H1 (cell line): Measurements from ENCODE around the gene XIRP1. TPM values are rescaled to one million over a fixed set of nuclear protein-coding genes. Genes with fewer than 3 reads are reported as not detected.

ENCODE experiments used
- CTCF ChIA-PET: fragments of 300-600 bp; sonication (Branson Sonifier 250); formaldehyde crosslinking; loops from one replicate; lab custom pipeline; 2021; ENCODE audit not compliant: partially characterized antibody; lab: Charles Lee
- POLR2A ChIA-PET: fragments of 300-600 bp; sonication (Branson Sonifier 250); formaldehyde crosslinking; loops from one replicate; lab custom pipeline; 2021; ENCODE audit warnings: inconsistent platforms; ENCODE audit not compliant: partially characterized antibody; lab: Charles Lee
- DNase-seq, 2 experiments: peaks; one replicate each; pipeline versions ENCODE4 v3.0.0 to v3.0.0-alpha.2; 2010 to 2022; ENCODE audit warnings: low spot score in 2 of 2, low read depth in 1 of 2, mixed read lengths in 1 of 2
- FAIRE-seq: peaks from 2 replicates; lab custom pipeline; 2011; peaks lifted over from hg19 to GRCh38; lab: Jason Lieb, UNC
- H2AFZ ChIP-seq: 2 replicates; pipeline ENCODE4 v1.8.1; 2012; ENCODE audit warnings: low read length, inconsistent platforms
- H2AK5ac ChIP-seq: 2 replicates; pipeline ENCODE4 v1.6.1; 2013; ENCODE audit warnings: low read depth, low read length
- H2BK120ac ChIP-seq: replicated peaks from 2 replicates; pipeline ENCODE3; 2013; ENCODE audit warnings: low read depth, low read length, inconsistent platforms
- H2BK12ac ChIP-seq: 2 replicates; pipeline ENCODE4 v1.6.1; 2013; ENCODE audit warnings: low read depth, low read length
- H2BK15ac ChIP-seq: 2 replicates; pipeline ENCODE4 v1.6.1; 2013; ENCODE audit warnings: low read length
- H2BK20ac ChIP-seq: 2 replicates; pipeline ENCODE4 v1.6.1; 2013; ENCODE audit warnings: low read length
- H2BK5ac ChIP-seq: 2 replicates; pipeline ENCODE4 v1.6.1; 2013; ENCODE audit warnings: low read depth, low read length
- H3K14ac ChIP-seq: 2 replicates; pipeline ENCODE4 v1.6.1; 2013; ENCODE audit warnings: inconsistent platforms; ENCODE audit not compliant: insufficient read length
- H3K18ac ChIP-seq: 2 replicates; pipeline ENCODE4 v1.6.1; 2013; ENCODE audit warnings: low read length; ENCODE audit errors: extremely low read depth
- H3K23ac ChIP-seq: 2 replicates; pipeline ENCODE4 v1.6.1; 2013; ENCODE audit warnings: inconsistent platforms; ENCODE audit not compliant: insufficient read length
- H3K23me2 ChIP-seq: 2 replicates; pipeline ENCODE4 v1.6.1; 2013; ENCODE audit warnings: low read depth, low read length
- H3K27ac ChIP-seq: 2 replicates; pipeline ENCODE4 v1.6.1; 2011; ENCODE audit warnings: low read depth, low read length, inconsistent platforms
- H3K27me3 ChIP-seq, 4 experiments: replicated peaks in 1 of 4; 1 replicate in 1 of 4; 2 replicates in 3 of 4; pipeline versions ENCODE4 v1.6.1 to v1.8.1; 2011 to 2013; ENCODE audit warnings: low read length in 3 of 4, mild to moderate bottlenecking in 3 of 4, inconsistent platforms in 2 of 4, mixed read lengths in 2 of 4, moderate library complexity in 1 of 4; ENCODE audit not compliant: control insufficient read depth in 3 of 4, insufficient read depth in 3 of 4; ENCODE audit errors: extremely low read depth in 1 of 4
- H3K36me3 ChIP-seq, 4 experiments: 2 replicates each; pipeline versions ENCODE4 v1.6.1 to v1.8.1; 2011 to 2013; ENCODE audit warnings: mild to moderate bottlenecking in 4 of 4, low read length in 3 of 4, moderate library complexity in 2 of 4, control low read depth in 1 of 4, inconsistent platforms in 1 of 4; ENCODE audit not compliant: insufficient read depth in 4 of 4, control insufficient read depth in 2 of 4
- H3K4ac ChIP-seq: replicated peaks from 2 replicates; pipeline ENCODE3; 2013; ENCODE audit warnings: low read length, low read depth, mixed read lengths, inconsistent platforms; ENCODE audit not compliant: insufficient read length
- H3K4me1 ChIP-seq, 4 experiments: replicated peaks in 1 of 4; 1 replicate in 1 of 4; 2 replicates in 3 of 4; pipeline versions ENCODE4 v1.6.1 to v1.8.1; 2011 to 2013; ENCODE audit warnings: low read length in 3 of 4, inconsistent platforms in 2 of 4, mixed read lengths in 1 of 4; ENCODE audit not compliant: insufficient read depth in 4 of 4, control insufficient read depth in 3 of 4
- H3K4me2 ChIP-seq, 2 experiments: 2 replicates each; pipeline versions ENCODE4 v1.6.1 to v1.8.1; 2011 to 2013; ENCODE audit warnings: low read depth in 2 of 2, low read length in 2 of 2, control low read depth in 1 of 2, inconsistent platforms in 1 of 2, mild to moderate bottlenecking in 1 of 2; ENCODE audit not compliant: insufficient read depth in 1 of 2
- H3K4me3 ChIP-seq, 4 experiments: fragments of 200-600, 300-600 bp in 1 of 4; sonication (generic), shearing (Covaris generic), sonication (Bioruptor Twin) in 1 of 4; 2 replicates each; pipeline versions ENCODE4 v1.5.1 to v1.8.1; 2011 to 2016; ENCODE audit warnings: low read length in 4 of 4, low read depth in 3 of 4, control low read depth in 2 of 4, inconsistent platforms in 2 of 4, mild to moderate bottlenecking in 2 of 4, mixed read lengths in 1 of 4, moderate library complexity in 1 of 4; ENCODE audit not compliant: insufficient read depth in 2 of 4; ENCODE audit errors: extremely low read depth in 1 of 4
- H3K56ac ChIP-seq: replicated peaks from 2 replicates; pipeline ENCODE3; 2013; ENCODE audit warnings: low read depth, mild to moderate bottlenecking, mixed read lengths, low read length, inconsistent platforms; ENCODE audit not compliant: insufficient read length
- H3K79me1 ChIP-seq: 2 replicates; pipeline ENCODE4 v1.6.1; 2013; ENCODE audit warnings: low read depth, low read length, control low read depth
- H3K79me2 ChIP-seq, 2 experiments: 2 replicates each; pipeline versions ENCODE4 v1.6.1 to v1.8.1; 2012 to 2013; ENCODE audit warnings: low read length in 2 of 2, mild to moderate bottlenecking in 2 of 2, inconsistent platforms in 1 of 2; ENCODE audit not compliant: insufficient read depth in 2 of 2, control insufficient read depth in 1 of 2
- H3K9ac ChIP-seq, 4 experiments: replicated peaks in 1 of 4; 1 replicate in 1 of 4; 2 replicates in 3 of 4; pipeline versions ENCODE4 v1.6.1 to v1.8.1; 2011 to 2013; ENCODE audit warnings: low read depth in 3 of 4, low read length in 3 of 4, control low read depth in 2 of 4, mild to moderate bottlenecking in 2 of 4, moderate library complexity in 2 of 4, inconsistent platforms in 1 of 4; ENCODE audit errors: extremely low read depth in 1 of 4
- H3K9me3 ChIP-seq, 2 experiments: 2 replicates each; pipeline versions ENCODE4 v1.6.1 to v1.8.1; 2012 to 2013; ENCODE audit warnings: mild to moderate bottlenecking in 2 of 2, moderate library complexity in 2 of 2, control low read depth in 1 of 2, inconsistent platforms in 1 of 2, low read depth in 1 of 2, low read length in 1 of 2, mixed read lengths in 1 of 2; ENCODE audit not compliant: insufficient read depth in 2 of 2
- H4K20me1 ChIP-seq, 2 experiments: replicated peaks in 1 of 2; 2 replicates each; pipeline versions ENCODE3 to v1.8.1; 2011 to 2013; ENCODE audit warnings: inconsistent platforms in 2 of 2, low read length in 2 of 2, mild to moderate bottlenecking in 1 of 2; ENCODE audit not compliant: insufficient read depth in 2 of 2, control insufficient read depth in 1 of 2
- H4K5ac ChIP-seq: 2 replicates; pipeline ENCODE4 v1.6.1; 2013; ENCODE audit warnings: low read length, low read depth, mixed read lengths, inconsistent platforms; ENCODE audit not compliant: insufficient read length
- H4K8ac ChIP-seq: 2 replicates; pipeline ENCODE4 v1.8.0; 2013; ENCODE audit warnings: mild to moderate bottlenecking, moderate library complexity, low read length, inconsistent platforms; ENCODE audit not compliant: insufficient read depth; ENCODE audit errors: extremely low read depth
- H4K91ac ChIP-seq: replicated peaks from 2 replicates; pipeline ENCODE3; 2013; ENCODE audit warnings: low read length, mixed read lengths, inconsistent platforms; ENCODE audit not compliant: insufficient read length
- BACH1 ChIP-seq: IDR thresholded peaks from 2 replicates; pipeline ENCODE4 v1.6.1; 2012; ENCODE audit warnings: low read length, improper control_type of control experiment
- CREB1 ChIP-seq: IDR thresholded peaks from 2 replicates; pipeline ENCODE4 v1.6.1; 2012; ENCODE audit warnings: inconsistent platforms
- EGR1 ChIP-seq: IDR thresholded peaks from 2 replicates; pipeline ENCODE4 v1.6.1; 2011; ENCODE audit warnings: low read depth, low read length, borderline replicate concordance
- GABPA ChIP-seq: IDR thresholded peaks from 2 replicates; pipeline ENCODE4 v1.6.1; 2011; ENCODE audit warnings: mild to moderate bottlenecking, low read length, moderate library complexity, borderline replicate concordance; ENCODE audit not compliant: insufficient read depth
- HDAC6 ChIP-seq: IDR thresholded peaks from one replicate; pipeline ENCODE4 v1.7.1; 2012; ENCODE audit warnings: low read depth, mild to moderate bottlenecking, inconsistent platforms, low read length, moderate library complexity
- JUN ChIP-seq: IDR thresholded peaks from 2 replicates; pipeline ENCODE4 v1.6.1; 2011; ENCODE audit warnings: low read depth, mild to moderate bottlenecking, improper control_type of control experiment, low read length
- JUND ChIP-seq: IDR thresholded peaks from 2 replicates; pipeline ENCODE4 v1.6.1; 2011; ENCODE audit warnings: mild to moderate bottlenecking, improper control_type of control experiment, low read length
- NANOG ChIP-seq: IDR thresholded peaks from 2 replicates; pipeline ENCODE4 v1.6.1; 2011; ENCODE audit warnings: low read length, low read depth, mild to moderate bottlenecking, inconsistent platforms; ENCODE audit not compliant: insufficient read depth, poor library complexity, severe bottlenecking
- POU5F1 ChIP-seq: IDR thresholded peaks from 2 replicates; pipeline ENCODE4 v1.6.1; 2011; ENCODE audit warnings: low read depth, mild to moderate bottlenecking, low read length, moderate library complexity
- TAF1 ChIP-seq: IDR thresholded peaks from 2 replicates; pipeline ENCODE4 v1.6.1; 2011; ENCODE audit warnings: mild to moderate bottlenecking, low read depth, low read length
- YY1 ChIP-seq: IDR thresholded peaks from 2 replicates; pipeline ENCODE4 v1.6.1; 2011; ENCODE audit warnings: low read depth, mild to moderate bottlenecking, low read length
- ZNF274 ChIP-seq: IDR thresholded peaks from 2 replicates; pipeline ENCODE4 v1.7.0; 2012; ENCODE audit warnings: low read length, borderline replicate concordance; ENCODE audit errors: extremely low read depth
- WGBS, 2 experiments: shearing (Covaris generic) in 1 of 2; methylation state at CpG; one replicate each; pipeline versions ENCODE4 v1.1.6 to v1.1.7; 2013 to 2015; ENCODE audit warnings: low lambda C conversion rate in 2 of 2, mixed read lengths in 2 of 2, inconsistent platforms in 1 of 2, low coverage in 1 of 2, missing lambda C conversion rate in 1 of 2; ENCODE audit not compliant: insufficient replicate concordance in 2 of 2, insufficient coverage in 1 of 2, insufficient read length in 1 of 2; ENCODE audit errors: extremely low coverage in 1 of 2, missing lambda C conversion rate in 1 of 2; 5-methylcytosine and 5-hydroxymethylcytosine counted together
- polyA plus RNA-seq, 7 experiments: library from polyadenylated mRNA; depleted of rRNA in 3 of 7; stranded (reverse) in 5 of 7; unstranded in 2 of 7; fragments of >200 nt in 5 of 7; fragments of 200-250 nt in 2 of 7; gene quantifications; 1 replicate in 5 of 7; 2 replicates in 1 of 7; 4 replicates in 1 of 7; pipeline versions ENCODE4 v1.2.1 to v1.2.3, GENCODE V29; 2011 to 2013; ENCODE audit warnings: missing spikeins in 2 of 7, mixed read lengths in 2 of 7
- total RNA-seq: library from RNA; stranded (reverse); fragmentation: NEBNext Ultra II Directional; extraction: Animal tissue kit (Norgen Biotek cat#: 25700); gene quantifications from 2 replicates; pipeline ENCODE4 v1.2.1, GENCODE V29; 2021

Gene XIRP1
- total and polyA plus RNA-seq, 2 of the 8 experiments (the other 6 are each of a cell fraction or from before 2014, with no cell fraction given) = not detected

- FAIRE-seq (no peak), DNase-seq (no peak)
- Histone ChIP-seq H3K36me3 (no peaks in the 10 kb centered on the region), H2AK5ac (peak overlapping the region; percentile 20; the same call in 1 of the 2 replicates), H2BK20ac (no peak overlapping the region), H3K18ac (0 out of 2 replicates have a peak overlapping the region, but pooled peaks have one; percentile 14), H3K79me2 (no peaks in the 10 kb centered on the region), H3K79me1 (no peaks in the 10 kb centered on the region), H3K23me2 (peaks cover 2% of the 10 kb centered on the region; the same call in 1 of the 2 replicates), H3K23ac (no peak overlapping the region), H3K4me1 (peaks cover 4 to 20% (median 13%) of the 10 kb centered on the region in 4 experiments), H4K91ac (peak overlapping the region; percentile 68), H2AFZ (peak overlapping the region; percentile 91; the same call in 1 of the 2 replicates), H3K56ac (no peak overlapping the region), H3K4me2 (peak overlapping the region; percentile 84 to 99), H2BK15ac (peak overlapping the region; percentile 96; the same call in 1 of the 2 replicates), H3K9ac (peak overlapping the region in 2 of 4 experiments; percentile 1 to 13; a peak in 3 of 7 replicates), H3K9me3 (no peaks in the 10 kb centered on the region), H4K5ac (no peak overlapping the region), H2BK12ac (peak overlapping the region; percentile 4; the same call in 1 of the 2 replicates), H2BK120ac (no peak overlapping the region), H3K4me3 (peak overlapping the region; percentile 26 to 61 (median 52); a peak in 7 of 8 replicates), H3K27ac (no peak overlapping the region), H4K8ac (no peak overlapping the region), H3K4ac (peak overlapping the region; percentile 28), H4K20me1 (peaks cover 0 to 1% of the 10 kb centered on the region in 2 experiments), H3K14ac (no peak overlapping the region), H3K27me3 (peaks cover 0 to 12% (median 10%) of the 10 kb centered on the region in 4 experiments; a peak in 6 of 7 replicates), H2BK5ac (0 out of 2 replicates have a peak overlapping the region, but pooled peaks have one; percentile 16)
- 61% methylated on average over 3 of the region's 3 CpGs; no CpG with 5 or more reads in 1 of the 2 experiments for WGBS, 2 experiments
- CTCF ChIA-PET = interaction anchor here (1.0 to 3.4 kb wide), 7 partner anchors 10 to 112 kb away, joined by 3 to 23 read pairs (median 8); no protein-coding TSS in a partner anchor
- POLR2A ChIA-PET = interaction anchor here (1.2 to 1.6 kb wide), 3 partner anchors 10 to 33 kb away, joined by 3 to 7 read pairs (median 4); no protein-coding TSS in a partner anchor
- TF ChIP-seq GABPA (no peak), YY1 (no peak), EGR1 (no peak), HDAC6 (no peak), BACH1 (no peak), JUN (no peak), POU5F1 (no peak), TAF1 (no peak), NANOG (no peak), ZNF274 (no peak), CREB1 (no peak), JUND (no peak)
Measured at GRCh38 chr3:39180183-39180545, 12.2 kb downstream of the XIRP1 start.
